DMS79 (cell line): ENCODE measurements around the gene HLA-E.

Experiments used
- DNase-seq: peaks from one replicate; lab custom pipeline; 2025; lab: John Stamatoyannopoulos, UW

Gene HLA-E

GRCh38 chr6:30541515-30542403 is 52.5 kb downstream of the HLA-E start:
- DNase-seq = peak; percentile 68

GRCh38 chr6:30542404-30542725 is 53.1 kb downstream of the HLA-E start:
- no peak for DNase-seq

- no peak for DNase-seq
Observed at GRCh38 chr6:30542915-30543314, 53.6 kb downstream of the HLA-E start.
